Measurements from ENCODE around the gene TKTL1. TPM values are rescaled to one million over a fixed set of nuclear protein-coding genes. Genes with fewer than 3 reads are reported as not detected.

TKTL1 gene
- total RNA-seq, 1 donor from 2014 or later: not detected

GRCh38 chrX:154323537-154323936 is 27.9 kb downstream of the TKTL1 start:
- Mint-ChIP-seq H3K9me3 (ENCODE audit: unreplicated experiment) (peaks cover 8% of the 10 kb centered on the region), H3K36me3 (ENCODE audit: unreplicated experiment) (no peaks in the 10 kb centered on the region), H3K27me3 (ENCODE audit: unreplicated experiment) (peaks cover 33% of the 10 kb centered on the region), H3K4me3 (ENCODE audit: unreplicated experiment) (no peak overlapping the region), H3K27ac (ENCODE audit: unreplicated experiment) (no peak overlapping the region), H3K4me1 (ENCODE audit: unreplicated experiment) (peaks cover 34% of the 10 kb centered on the region)
- no peak for TF ChIP-seq CTCF (IDR thresholded peaks at IDR 0.05)
- DNase-seq (ENCODE audit: extremely low spot score, unreplicated experiment): no peak

- TF ChIP-seq CTCF (IDR thresholded peaks at IDR 0.05): no peak
- no peak for DNase-seq (ENCODE audit: extremely low spot score, unreplicated experiment)
- Mint-ChIP-seq H3K36me3 (ENCODE audit: unreplicated experiment) (no peaks in the 10 kb centered on the region), H3K4me3 (ENCODE audit: unreplicated experiment) (no peak overlapping the region), H3K4me1 (ENCODE audit: unreplicated experiment) (peaks cover 34% of the 10 kb centered on the region), H3K27ac (ENCODE audit: unreplicated experiment) (no peak overlapping the region), H3K27me3 (ENCODE audit: unreplicated experiment) (peaks cover 23% of the 10 kb centered on the region), H3K9me3 (ENCODE audit: unreplicated experiment) (peaks cover 8% of the 10 kb centered on the region)
These were observed 29.9 kb downstream of the TKTL1 start for GRCh38 chrX:154325541-154325940.

- no peaks in the 10 kb centered on the region for H3K36me3 Mint-ChIP-seq (ENCODE audit: unreplicated experiment)
- peaks cover 21% of the 10 kb centered on the region for H3K27me3 Mint-ChIP-seq (ENCODE audit: unreplicated experiment)
- no peak for DNase-seq (ENCODE audit: extremely low spot score, unreplicated experiment)
- no peak for TF ChIP-seq CTCF (IDR thresholded peaks at IDR 0.05)
- no peak overlapping the region for H3K4me3 Mint-ChIP-seq (ENCODE audit: unreplicated experiment)
- peak overlapping the region; percentile 7 for H3K27ac Mint-ChIP-seq (ENCODE audit: unreplicated experiment)
- peaks cover 8% of the 10 kb centered on the region for H3K9me3 Mint-ChIP-seq (ENCODE audit: unreplicated experiment)
- H3K4me1 Mint-ChIP-seq (ENCODE audit: unreplicated experiment): peaks cover 34% of the 10 kb centered on the region
These were observed 31.6 kb downstream of the TKTL1 start for GRCh38 chrX:154327038-154327820.

- H3K4me1 Mint-ChIP-seq (ENCODE audit: unreplicated experiment): peaks cover 30% of the 10 kb centered on the region
- TF ChIP-seq CTCF (IDR thresholded peaks at IDR 0.05): no peak
- H3K9me3 Mint-ChIP-seq (ENCODE audit: unreplicated experiment): peaks cover 8% of the 10 kb centered on the region
- peaks cover 15% of the 10 kb centered on the region for H3K27me3 Mint-ChIP-seq (ENCODE audit: unreplicated experiment)
- no peak overlapping the region for H3K4me3 Mint-ChIP-seq (ENCODE audit: unreplicated experiment)
- DNase-seq (ENCODE audit: extremely low spot score, unreplicated experiment): no peak
- no peaks in the 10 kb centered on the region for H3K36me3 Mint-ChIP-seq (ENCODE audit: unreplicated experiment)
- no peak overlapping the region for H3K27ac Mint-ChIP-seq (ENCODE audit: unreplicated experiment)
These were observed 33.1 kb downstream of the TKTL1 start for GRCh38 chrX:154328646-154329045.

GRCh38 chrX:154329294-154329693 is 33.7 kb downstream of the TKTL1 start:
- no peak for TF ChIP-seq CTCF (IDR thresholded peaks at IDR 0.05)
- Mint-ChIP-seq H3K9me3 (ENCODE audit: unreplicated experiment) (peaks cover 8% of the 10 kb centered on the region), H3K4me1 (ENCODE audit: unreplicated experiment) (peaks cover 30% of the 10 kb centered on the region), H3K27me3 (ENCODE audit: unreplicated experiment) (peaks cover 15% of the 10 kb centered on the region), H3K27ac (ENCODE audit: unreplicated experiment) (no peak overlapping the region), H3K4me3 (ENCODE audit: unreplicated experiment) (no peak overlapping the region), H3K36me3 (ENCODE audit: unreplicated experiment) (no peaks in the 10 kb centered on the region)
- no peak for DNase-seq (ENCODE audit: extremely low spot score, unreplicated experiment)

All from osteocyte (in vitro differentiated cells).